GM19324 (cell line): Measurements from ENCODE around the gene MINDY2.
A peak's percentile ranks its signal among the peaks of the same experiment; 100 is the strongest.
"Not testable (repeated sequence)": the region's sequence is repeated elsewhere in the genome, so short reads cannot be mapped to it uniquely, and the experiment has no call there.

ENCODE experiments used
- ATAC-seq: cut with Tn5 transposase; IDR thresholded peaks from one replicate; pipeline ENCODE4 v1.9.1; 2021; ENCODE audit warnings: mild to moderate bottlenecking, moderate library complexity; ENCODE audit not compliant: unreplicated experiment, low FRiP score

The MINDY2 gene

GRCh38 chr15:58749532-58750337 lies 21.4 kb upstream of the MINDY2 start, which contains the start of gene ADAM10:
Gene ADAM10 (minus strand): TSS chr15:58749707. CDS start chr15:58749534, 173 bp downstream.
- ATAC-seq, result peak; percentile 90

GRCh38 chr15:58752716-58753115 lies 18.4 kb upstream of the MINDY2 start:
- ATAC-seq, result no peak

GRCh38 chr15:58755350-58755749 lies 15.8 kb upstream of the MINDY2 start:
- ATAC-seq, result no peak

- ATAC-seq, result no peak
Observed at GRCh38 chr15:58755956-58756355, 15.1 kb upstream of the MINDY2 start.

GRCh38 chr15:58758141-58758540 lies 13.0 kb upstream of the MINDY2 start:
- ATAC-seq, result no peak

- no peak for ATAC-seq
Observed at GRCh38 chr15:58760385-58761009, 10.6 kb upstream of the MINDY2 start.

GRCh38 chr15:58761010-58761388 lies 10.1 kb upstream of the MINDY2 start:
- no peak for ATAC-seq

GRCh38 chr15:58762285-58762684 lies 8.8 kb upstream of the MINDY2 start:
- ATAC-seq, result no peak

- no peak for ATAC-seq
Observed at GRCh38 chr15:58762731-58763130, 8.4 kb upstream of the MINDY2 start.

GRCh38 chr15:58764468-58764867 lies 6.6 kb upstream of the MINDY2 start:
- no peak for ATAC-seq

- no peak for ATAC-seq
Observed at GRCh38 chr15:58766290-58766689, 4.8 kb upstream of the MINDY2 start.

- ATAC-seq, result not testable (repeated sequence)
Observed at GRCh38 chr15:58768601-58769004, 2.5 kb upstream of the MINDY2 start.

- no peak for ATAC-seq
Observed at GRCh38 chr15:58770519-58770856, 614 bp upstream of the MINDY2 start.

- ATAC-seq, result peak; percentile 19
Observed at GRCh38 chr15:58771621-58772250, 634 bp downstream of the MINDY2 start.

GRCh38 chr15:58773024-58773423 lies 1.9 kb downstream of the MINDY2 start:
- no peak for ATAC-seq

- ATAC-seq, result no peak
Observed at GRCh38 chr15:58775402-58775801, 4.3 kb downstream of the MINDY2 start.

- ATAC-seq, result no peak
Observed at GRCh38 chr15:58777107-58777506, 6.0 kb downstream of the MINDY2 start.

- no peak for ATAC-seq
Observed at GRCh38 chr15:58779554-58779953, 8.5 kb downstream of the MINDY2 start.

- no peak for ATAC-seq
Observed at GRCh38 chr15:58785355-58785754, 14.3 kb downstream of the MINDY2 start.

GRCh38 chr15:58788056-58788710 lies 17.1 kb downstream of the MINDY2 start:
- ATAC-seq, result no peak

GRCh38 chr15:58793862-58794261 lies 22.8 kb downstream of the MINDY2 start:
- no peak for ATAC-seq
